Posterior cingulate gyrus (tissue), 11 donors: ENCODE results near the gene ZBTB46.

Experiments used
- DNase-seq, 10 donors: peaks; one replicate each; pipeline versions ENCODE4 v3.0.0 to v3.0.0-alpha.2; 2020 to 2021; ENCODE audit warnings: mixed read lengths in 3 of 10
- intact Hi-C: fragments of 100-400 bp; cut with DNase I; formaldehyde crosslinking; loops from one replicate; pipeline ENCODE4 v1.15.1; 2023

Gene ZBTB46

DNA sequence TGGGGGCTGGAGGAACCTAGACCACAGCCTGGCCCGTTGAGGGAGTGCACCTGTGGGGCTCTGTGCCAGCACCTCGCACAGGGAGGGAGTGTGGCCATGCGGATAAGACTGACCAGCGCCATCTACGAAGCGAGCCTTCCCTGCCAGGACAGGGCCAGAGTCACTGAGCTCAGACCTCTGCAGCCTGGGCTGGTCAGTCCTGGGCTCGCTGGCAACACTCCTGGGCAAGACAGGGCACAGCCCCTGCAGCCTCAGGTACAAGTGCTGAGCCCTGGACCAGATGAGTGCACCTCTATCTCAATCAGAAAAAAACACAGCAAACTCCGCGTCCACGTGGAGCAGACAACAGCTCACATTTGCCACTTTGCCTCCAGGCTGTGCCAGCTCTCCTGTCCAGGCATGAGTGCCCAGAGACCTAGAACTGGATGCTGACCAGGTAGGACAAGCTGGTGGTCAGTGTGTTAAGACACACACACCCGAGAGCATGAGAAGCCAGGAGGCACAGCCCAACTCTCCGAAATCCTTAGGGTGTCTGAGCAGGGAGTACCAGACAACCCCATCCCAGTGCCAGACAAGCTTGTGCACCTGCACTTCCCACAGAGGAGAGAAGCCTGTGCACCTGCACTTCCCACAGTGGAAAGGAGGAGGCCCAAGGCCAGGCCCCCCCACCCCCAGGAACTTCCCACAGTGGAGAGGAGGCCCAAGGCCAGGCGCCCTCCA lies 128.2 kb downstream of the ZBTB46 start:
- intact Hi-C loops = loop anchor here (10.0 kb wide), 1 partner anchor 162 kb away; the partner anchor contains the start of genes ABHD16B and TPD52L2
- DNase-seq = peak in 3 of 10 donors; percentile 53 to 66 (median 54)

DNA sequence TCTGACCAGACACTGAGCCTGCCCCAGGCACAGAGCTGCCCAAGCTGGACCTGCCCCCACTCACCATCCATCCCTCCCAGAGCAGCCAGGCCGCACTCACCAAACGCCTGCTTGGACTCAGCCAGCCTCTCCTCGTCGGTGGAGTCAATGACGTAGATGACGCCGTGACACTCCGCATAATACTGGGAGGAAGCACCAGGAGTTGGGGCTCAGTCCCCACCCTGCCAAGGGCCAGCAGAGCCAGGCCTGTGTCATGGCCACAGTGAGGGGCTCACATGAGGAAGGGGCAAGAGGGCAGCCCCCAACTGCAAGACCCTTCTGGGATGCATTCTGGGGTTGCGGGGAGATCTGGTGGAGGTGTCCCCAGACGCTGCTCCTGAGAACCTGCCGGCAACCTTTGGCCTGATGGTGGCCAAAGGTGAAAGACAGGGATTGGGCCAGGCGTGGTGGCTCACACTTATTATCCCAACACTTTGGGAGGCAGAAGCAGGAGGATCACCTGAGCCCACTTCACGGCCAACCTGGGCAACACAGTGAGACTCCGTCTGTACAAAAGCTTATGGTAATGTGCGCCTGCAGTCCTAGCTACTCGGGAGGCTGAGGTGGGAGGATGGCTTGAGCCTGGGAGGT lies 128.9 kb downstream of the ZBTB46 start:
- intact Hi-C loops = loop anchor here (10.0 kb wide), 1 partner anchor 163 kb away; the partner anchor contains the start of genes ABHD16B and TPD52L2
- peak in 4 of 10 donors; percentile 7 to 77 (median 46) for DNase-seq

DNA sequence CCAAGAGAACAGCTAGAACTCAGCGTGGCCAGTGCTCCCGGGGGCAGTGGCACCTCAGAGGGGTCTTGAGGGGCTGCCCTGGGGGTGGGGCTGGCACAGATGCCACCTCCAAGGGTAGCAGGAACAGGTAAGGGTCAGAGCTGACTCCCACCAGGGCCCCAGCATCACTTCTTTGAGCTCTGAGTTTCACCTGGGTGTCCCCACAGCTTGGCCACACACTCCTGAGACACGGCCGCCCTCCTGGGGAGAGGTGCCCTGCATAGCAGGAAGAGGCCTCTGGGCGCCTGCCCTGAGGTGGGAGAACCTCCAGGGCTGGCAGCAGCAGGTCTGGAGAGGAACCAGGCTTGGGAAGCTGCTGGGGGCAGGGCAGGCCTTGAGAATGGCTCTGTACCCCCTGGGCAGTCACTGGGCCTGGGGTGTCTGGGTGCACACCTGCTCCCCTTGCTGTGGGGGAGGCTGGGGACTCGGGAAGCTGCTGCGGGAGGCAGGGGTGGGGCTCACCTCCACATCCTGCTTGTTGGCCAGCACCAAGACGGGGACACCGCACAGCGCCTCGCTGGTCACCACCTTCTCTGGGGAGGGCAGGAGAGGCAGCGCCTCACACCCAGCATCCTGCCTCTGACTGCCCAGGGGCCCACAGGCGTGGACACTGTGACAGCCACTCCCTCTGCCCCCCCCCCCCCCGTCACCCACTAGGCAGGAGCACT lies 129.6 kb downstream of the ZBTB46 start:
- intact Hi-C loops = loop anchor here (10.0 kb wide), 1 partner anchor 163 kb away; the partner anchor contains the start of genes ABHD16B and TPD52L2
- DNase-seq = peak in 3 of 10 donors; percentile 58 to 72 (median 63)

DNA sequence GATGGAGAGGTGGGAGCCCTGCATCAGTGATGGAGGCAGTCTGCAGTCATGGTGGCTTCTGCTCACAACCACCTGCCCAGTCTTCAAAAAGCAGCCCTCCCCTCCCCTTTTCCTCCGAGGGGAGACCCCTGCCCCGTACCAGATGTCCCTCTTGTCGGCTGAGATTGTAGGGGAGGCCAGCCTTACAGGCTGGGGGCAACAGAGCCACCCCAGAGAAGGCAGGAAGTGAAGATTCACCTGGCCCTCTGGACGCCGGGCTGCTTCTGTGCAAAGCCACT lies 130.1 kb downstream of the ZBTB46 start:
- intact Hi-C loops = loop anchor here (10.0 kb wide), 1 partner anchor 164 kb away; the partner anchor contains the start of genes ABHD16B and TPD52L2
- DNase-seq = peak in 2 of 10 donors; percentile 53 to 66

DNA sequence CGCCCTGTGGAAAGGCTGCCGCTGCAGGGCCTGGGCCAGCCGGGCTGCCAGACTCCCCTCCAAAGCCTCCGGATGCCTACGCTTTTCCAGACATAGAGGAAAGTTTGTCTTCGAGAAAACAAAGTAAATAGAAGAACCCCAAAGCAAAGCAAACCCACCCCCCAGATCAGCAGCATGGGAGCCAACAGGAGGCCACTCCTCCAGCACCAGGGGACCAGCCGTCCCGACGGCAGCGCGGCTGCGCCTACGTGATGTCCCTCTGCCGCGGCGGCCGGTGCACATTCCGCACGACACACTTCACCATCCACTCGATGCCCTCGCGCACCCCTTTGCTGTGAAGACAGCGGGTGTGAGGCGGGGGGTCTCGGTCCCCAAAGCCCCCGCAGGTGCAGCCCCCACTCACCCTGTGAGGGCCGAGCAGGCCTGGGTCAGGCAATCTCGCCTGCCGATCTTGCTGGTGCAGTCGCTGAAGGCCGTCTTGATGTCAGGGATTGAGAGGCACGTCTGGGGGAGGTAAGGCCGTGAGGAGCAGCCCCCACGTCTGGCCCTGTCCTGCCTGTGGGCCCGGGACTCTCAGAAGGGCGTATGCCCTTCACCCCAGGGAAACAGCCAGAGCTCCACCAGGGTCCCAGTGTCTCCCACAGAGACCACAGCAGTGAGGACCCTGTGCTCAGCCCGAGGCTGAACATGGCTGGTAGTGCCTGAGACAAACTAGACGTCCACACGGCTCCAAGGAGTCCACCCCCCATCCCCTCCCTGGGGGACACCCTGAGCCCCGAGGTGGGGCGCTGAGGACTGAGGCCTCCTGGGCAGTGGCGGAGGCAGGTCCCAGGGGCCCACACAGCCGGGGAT lies 130.6 kb downstream of the ZBTB46 start:
- DNase-seq = peak in 3 of 10 donors; percentile 55 to 79 (median 70)
- intact Hi-C loops = loop anchor here (10.0 kb wide), 1 partner anchor 164 kb away; the partner anchor contains the start of genes ABHD16B and TPD52L2

DNA sequence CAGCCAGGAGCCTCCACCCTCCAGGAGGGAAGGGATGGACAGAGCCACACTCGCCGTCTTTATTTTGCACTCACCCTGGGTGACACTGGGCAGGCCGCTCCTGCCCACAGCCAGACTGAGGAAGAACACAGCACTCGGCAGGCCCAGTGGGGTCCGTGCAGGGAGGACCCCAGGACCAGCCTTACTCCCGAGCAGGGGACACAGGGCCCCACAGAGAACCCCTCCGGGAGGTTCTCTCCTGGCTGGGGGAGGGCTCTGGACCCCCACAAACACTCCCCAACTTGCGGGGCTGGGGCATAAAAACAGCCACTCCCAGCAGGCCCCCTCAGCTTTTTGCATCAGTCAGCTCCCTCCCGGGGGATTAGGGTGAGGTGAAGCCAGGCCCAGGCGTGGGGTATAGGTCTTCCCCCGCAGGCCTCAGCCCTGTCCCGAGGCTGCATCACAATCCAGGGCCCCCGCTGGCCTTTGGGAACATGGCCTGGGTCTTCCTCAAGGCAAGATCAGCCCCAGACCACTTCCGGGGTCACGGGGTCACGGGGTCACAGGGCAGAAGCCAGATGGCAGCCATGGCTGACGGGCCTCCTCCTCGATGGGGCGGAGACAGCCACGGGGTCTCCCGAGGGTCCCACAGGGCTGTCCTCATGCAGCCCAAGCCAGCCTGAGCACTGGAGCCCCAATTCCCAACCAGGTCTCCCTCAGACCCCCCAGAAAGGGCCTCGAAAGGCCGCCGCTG lies 131.4 kb downstream of the ZBTB46 start:
- DNase-seq = peak in 3 of 10 donors; percentile 59 to 79 (median 79)
- intact Hi-C loops = loop anchor here (10.0 kb wide), 1 partner anchor 165 kb away; the partner anchor contains the start of genes ABHD16B and TPD52L2

DNA sequence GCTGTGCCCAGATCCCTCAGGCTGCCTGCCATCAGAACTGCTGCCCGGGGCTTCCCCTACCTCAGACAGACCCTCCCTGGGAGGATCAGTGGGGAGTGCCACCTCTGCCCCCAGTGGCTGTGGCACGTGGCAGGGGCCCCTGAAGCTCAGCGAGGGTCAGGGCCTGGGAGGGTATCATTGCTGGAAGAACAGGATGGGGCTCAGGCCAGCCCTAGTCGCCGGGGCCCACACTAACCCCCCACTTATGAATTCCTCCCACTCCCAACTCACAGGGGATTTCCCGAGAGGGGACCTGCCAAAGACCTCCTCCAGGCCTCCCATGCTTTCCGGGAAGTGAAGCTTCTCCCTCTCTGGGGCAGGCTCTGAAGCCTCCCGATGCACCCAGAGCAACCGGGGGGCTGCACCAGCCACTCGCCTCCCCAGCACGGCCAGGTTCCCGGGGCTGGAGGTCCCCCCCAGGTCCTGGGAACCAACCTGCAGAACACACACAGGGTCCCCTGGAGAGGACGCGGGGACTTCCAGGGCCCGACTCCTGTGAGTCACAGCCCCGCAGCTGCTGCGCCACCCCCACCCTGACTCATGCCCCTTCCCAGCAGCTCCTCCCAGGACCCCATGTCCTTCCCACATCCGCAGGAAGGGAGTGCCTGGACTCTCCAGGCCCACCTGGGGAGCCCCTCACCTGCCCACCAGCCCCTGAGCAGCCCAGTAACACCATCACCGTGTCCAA lies 132.2 kb downstream of the ZBTB46 start:
- intact Hi-C loops = no loop called here
- peak in 3 of 10 donors; percentile 75 to 86 (median 81) for DNase-seq

DNA sequence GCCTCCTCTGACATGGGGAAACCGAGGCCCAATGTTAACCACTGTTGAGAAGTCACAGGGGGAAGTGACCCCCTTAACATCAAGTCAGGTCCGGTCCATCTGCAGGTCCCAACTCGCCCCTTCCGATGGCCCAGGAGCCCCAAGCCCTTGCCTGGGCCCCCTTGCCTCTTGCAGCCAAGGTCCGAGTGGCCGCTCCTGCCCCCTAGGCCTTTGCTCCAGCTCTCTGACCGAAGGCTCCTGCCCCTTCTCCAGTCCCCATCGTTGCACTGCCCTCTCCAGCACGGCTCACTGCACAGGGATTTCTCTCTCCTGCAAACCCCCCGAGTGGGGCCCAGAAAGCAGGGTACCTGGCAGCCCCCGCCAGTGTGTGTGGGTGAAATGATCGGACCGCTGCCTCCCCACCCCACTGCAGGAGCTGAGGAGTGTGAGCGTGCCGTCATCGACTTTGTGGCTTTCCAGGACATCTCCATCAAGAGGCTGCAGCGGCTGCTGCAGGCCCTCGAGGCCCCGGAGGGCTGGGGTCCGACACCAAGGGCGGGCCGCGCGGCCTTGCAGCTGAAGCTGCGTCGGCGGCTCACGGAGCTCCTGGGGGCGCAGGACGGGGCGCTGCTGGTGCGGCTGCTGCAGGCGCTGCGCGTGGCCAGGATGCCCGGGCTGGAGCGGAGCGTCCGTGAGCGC lies 133.1 kb downstream of the ZBTB46 start:
- peak in 3 of 10 donors; percentile 71 to 84 (median 82) for DNase-seq
- intact Hi-C loops = no loop called here

DNA sequence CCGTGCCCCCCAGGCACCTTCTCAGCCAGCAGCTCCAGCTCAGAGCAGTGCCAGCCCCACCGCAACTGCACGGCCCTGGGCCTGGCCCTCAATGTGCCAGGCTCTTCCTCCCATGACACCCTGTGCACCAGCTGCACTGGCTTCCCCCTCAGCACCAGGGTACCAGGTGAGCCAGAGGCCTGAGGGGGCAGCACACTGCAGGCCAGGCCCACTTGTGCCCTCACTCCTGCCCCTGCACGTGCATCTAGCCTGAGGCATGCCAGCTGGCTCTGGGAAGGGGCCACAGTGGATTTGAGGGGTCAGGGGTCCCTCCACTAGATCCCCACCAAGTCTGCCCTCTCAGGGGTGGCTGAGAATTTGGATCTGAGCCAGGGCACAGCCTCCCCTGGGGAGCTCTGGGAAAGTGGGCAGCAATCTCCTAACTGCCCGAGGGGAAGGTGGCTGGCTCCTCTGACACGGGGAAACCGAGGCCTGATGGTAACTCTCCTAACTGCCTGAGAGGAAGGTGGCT lies 133.7 kb downstream of the ZBTB46 start:
- intact Hi-C loops = no loop called here
- peak in 2 of 10 donors; percentile 78 to 82 for DNase-seq

DNA sequence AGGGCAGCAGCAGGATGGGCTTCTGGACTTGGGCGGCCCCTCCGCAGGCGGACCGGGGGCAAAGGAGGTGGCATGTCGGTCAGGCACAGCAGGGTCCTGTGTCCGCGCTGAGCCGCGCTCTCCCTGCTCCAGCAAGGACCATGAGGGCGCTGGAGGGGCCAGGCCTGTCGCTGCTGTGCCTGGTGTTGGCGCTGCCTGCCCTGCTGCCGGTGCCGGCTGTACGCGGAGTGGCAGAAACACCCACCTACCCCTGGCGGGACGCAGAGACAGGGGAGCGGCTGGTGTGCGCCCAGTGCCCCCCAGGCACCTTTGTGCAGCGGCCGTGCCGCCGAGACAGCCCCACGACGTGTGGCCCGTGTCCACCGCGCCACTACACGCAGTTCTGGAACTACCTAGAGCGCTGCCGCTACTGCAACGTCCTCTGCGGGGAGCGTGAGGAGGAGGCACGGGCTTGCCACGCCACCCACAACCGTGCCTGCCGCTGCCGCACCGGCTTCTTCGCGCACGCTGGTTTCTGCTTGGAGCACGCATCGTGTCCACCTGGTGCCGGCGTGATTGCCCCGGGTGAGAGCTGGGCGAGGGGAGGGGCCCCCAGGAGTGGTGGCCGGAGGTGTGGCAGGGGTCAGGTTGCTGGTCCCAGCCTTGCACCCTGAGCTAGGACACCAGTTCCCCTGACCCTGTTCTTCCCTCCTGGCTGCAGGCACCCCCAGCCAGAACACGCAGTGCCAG lies 134.3 kb downstream of the ZBTB46 start, which contains the start of gene TNFRSF6B:
TNFRSF6B (plus strand) TSS at position 25 of the 729 bp plus-strand sequence; CDS start at position 141, 116 bp downstream.
- intact Hi-C loops = no loop called here
- peak in 2 of 10 donors; percentile 76 to 90 for DNase-seq

DNA sequence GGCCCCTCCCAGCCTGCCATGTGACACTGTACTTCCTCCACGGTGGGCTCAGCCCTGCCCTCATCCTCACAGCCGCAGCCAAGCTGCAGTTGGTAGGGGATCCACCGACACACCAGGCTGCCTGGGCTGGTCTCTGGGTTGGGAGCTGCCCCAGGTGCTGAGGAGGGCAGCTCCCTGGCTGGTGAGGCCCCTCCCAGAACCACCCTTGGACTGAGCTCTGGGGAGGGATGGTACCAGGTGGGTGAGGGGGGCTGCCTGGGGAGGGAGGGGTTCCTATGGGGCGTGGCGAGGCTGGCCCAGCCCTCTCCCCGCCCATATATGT lies 134.8 kb downstream of the ZBTB46 start:
- DNase-seq = peak in 2 of 10 donors; percentile 63 to 69
- intact Hi-C loops = no loop called here

DNA sequence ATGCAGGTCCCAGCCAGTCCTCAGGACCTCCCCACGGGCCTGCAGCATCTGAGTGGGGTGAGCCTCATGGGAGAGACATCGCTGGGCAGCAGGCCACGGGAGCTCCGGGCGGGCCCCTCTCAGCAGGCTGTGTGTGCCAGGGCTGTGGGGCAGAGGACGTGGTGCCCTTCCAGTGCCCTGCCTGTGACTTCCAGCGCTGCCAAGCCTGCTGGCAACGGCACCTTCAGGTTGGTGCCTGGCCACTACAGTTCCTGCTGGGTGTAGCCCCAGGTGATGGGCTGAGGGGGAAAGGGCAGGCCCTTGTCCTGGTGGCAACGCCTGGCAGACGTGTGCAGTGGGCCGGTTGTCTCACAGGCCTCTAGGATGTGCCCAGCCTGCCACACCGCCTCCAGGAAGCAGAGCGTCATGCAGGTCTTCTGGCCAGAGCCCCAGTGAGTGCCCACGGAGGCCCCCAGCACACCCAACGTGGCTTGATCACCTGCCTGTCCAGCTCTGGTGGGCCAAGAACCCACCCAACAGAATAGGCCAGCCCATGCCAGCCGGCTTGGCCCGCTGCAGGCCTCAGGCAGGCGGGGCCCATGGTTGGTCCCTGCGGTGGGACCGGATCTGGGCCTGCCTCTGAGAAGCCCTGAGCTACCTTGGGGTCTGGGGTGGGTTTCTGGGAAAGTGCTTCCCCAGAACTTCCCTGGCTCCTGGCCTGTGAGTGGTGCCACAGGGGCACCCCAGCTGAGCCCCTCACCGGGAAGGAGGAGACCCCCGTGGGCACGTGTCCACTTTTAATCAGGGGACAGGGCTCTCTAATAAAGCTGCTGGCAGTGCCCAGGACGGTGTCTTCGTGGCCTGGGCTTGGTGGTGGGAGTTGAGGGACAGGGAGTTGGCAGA lies 135.4 kb downstream of the ZBTB46 start:
- intact Hi-C loops = no loop called here
- DNase-seq = peak in 3 of 10 donors; percentile 31 to 69 (median 39)

DNA sequence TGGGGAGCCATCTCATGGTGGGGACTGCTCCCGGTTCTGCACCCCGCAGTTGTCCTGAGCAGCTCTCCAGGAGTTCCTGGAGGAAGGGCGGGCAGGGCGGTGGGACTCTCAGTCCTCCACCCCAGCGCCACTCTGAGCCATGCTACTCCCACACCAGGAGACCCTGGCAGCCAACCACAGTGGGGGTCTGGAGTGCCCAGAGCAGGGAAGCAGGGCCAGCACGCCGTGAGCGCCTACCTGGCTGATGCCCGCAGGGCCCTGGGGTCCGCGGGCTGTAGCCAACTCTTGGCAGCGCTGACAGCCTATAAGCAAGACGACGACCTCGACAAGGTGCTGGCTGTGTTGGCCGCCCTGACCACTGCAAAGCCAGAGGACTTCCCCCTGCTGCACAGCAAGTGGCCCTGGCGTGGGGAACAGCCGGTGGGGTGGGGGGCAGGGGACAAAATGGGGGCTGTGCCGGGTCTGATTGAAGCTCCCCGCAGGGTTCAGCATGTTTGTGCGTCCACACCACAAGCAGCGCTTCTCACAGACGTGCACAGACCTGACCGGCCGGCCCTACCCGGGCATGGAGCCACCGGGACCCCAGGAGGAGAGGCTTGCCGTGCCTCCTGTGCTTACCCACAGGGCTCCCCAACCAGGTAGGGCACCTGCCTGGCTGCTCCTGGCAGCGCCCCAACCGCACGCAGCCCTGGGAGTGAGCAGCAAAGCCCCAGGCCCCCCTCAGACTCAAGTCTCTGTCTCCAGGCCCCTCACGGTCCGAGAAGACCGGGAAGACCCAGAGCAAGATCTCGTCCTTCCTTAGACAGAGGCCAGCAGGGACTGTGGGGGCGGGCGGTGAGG lies 136.3 kb downstream of the ZBTB46 start:
- intact Hi-C loops = no loop called here

DNA sequence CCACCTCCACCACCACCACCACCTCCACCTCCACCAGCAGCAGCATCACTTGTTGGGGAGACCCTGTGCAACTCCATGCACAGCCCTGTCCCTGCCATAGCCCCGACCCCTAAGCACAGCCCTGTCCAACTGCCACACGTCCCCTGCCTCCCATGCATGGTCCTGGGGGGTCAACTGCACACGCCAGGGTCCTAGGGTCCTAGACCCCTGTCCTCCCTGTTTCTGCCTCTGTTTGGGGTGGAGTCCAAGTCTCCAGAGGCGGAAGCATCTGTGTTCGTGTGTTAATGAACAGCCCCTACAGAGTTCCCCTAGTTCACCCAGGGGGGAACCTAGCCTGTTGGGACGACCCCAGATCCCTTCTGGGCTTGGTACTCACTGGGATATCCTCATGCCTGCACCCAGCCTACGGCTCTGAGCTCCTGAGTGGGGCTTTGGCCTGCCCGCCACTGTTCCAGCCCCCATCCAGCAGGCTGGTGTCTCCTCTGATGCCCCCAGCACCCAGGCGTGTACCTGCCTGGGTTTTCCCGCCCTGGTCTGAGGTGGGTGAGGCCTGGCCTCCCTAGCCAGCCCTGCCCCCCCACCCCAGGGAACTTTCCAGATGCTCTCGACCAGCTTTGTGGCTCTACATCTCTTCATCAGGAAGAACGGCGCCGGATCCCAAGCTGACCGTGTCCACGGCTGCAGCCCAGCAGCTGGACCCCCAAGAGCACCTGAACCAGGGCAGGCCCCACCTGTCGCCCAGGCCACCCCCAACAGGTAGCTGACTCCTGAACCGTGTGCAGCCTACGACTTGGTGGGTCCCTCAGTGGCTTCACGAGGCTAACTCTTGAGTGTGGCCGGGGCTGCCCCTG lies 137.1 kb downstream of the ZBTB46 start:
- peak in 1 of 10 donors; percentile 76 for DNase-seq

More for the DNA sequence above, 136.3 kb downstream of the ZBTB46 start:
- DNase-seq = peak in 1 of 10 donors; percentile 81

More for the DNA sequence above, 137.1 kb downstream of the ZBTB46 start:
- intact Hi-C loops = no loop called here
